ENCODE results near the gene CLN6.
"Not testable (repeated sequence)": the region's sequence is repeated elsewhere in the genome, so short reads cannot be mapped to it uniquely, and the experiment has no call there.

The CLN6 gene

GRCh38 chr15:68190048-68190447 is 39.5 kb downstream of the CLN6 start:
- DNase-seq (ENCODE audit: low spot score): no peak

- no peak for DNase-seq (ENCODE audit: low spot score)
Measured at GRCh38 chr15:68188647-68189046, 40.9 kb downstream of the CLN6 start.

- peak; percentile 29 for DNase-seq (ENCODE audit: low spot score)
Measured at GRCh38 chr15:68187559-68187958, 42.0 kb downstream of the CLN6 start.

GRCh38 chr15:68186671-68187397 is 42.7 kb downstream of the CLN6 start:
- DNase-seq (ENCODE audit: low spot score): no peak

- no peak for DNase-seq (ENCODE audit: low spot score)
Measured at GRCh38 chr15:68184616-68185480, 44.7 kb downstream of the CLN6 start.

GRCh38 chr15:68183616-68184315 is 45.8 kb downstream of the CLN6 start:
- no peak for DNase-seq (ENCODE audit: low spot score)

- no peak for DNase-seq (ENCODE audit: low spot score)
Measured at GRCh38 chr15:68177742-68178141, 51.8 kb downstream of the CLN6 start.

GRCh38 chr15:68176601-68177000 is 52.9 kb downstream of the CLN6 start:
- no peak for DNase-seq (ENCODE audit: low spot score)

- no peak for DNase-seq (ENCODE audit: low spot score)
Measured at GRCh38 chr15:68175526-68175925, 54.0 kb downstream of the CLN6 start.

GRCh38 chr15:68173119-68173518 is 56.4 kb downstream of the CLN6 start:
- DNase-seq (ENCODE audit: low spot score): no peak

GRCh38 chr15:68172037-68172436 is 57.5 kb downstream of the CLN6 start:
- DNase-seq (ENCODE audit: low spot score): not testable (repeated sequence)

- DNase-seq (ENCODE audit: low spot score): no peak
Measured at GRCh38 chr15:68166847-68167246, 62.7 kb downstream of the CLN6 start.

GRCh38 chr15:68163191-68163590 is 66.3 kb downstream of the CLN6 start:
- no peak for DNase-seq (ENCODE audit: low spot score)

- no peak for DNase-seq (ENCODE audit: low spot score)
Measured at GRCh38 chr15:68158046-68158628, 71.4 kb downstream of the CLN6 start.

- DNase-seq (ENCODE audit: low spot score): no peak
Measured at GRCh38 chr15:68157074-68157473, 72.5 kb downstream of the CLN6 start.
